WTC11 (cell line): ENCODE measurements around the gene PPP2R5A. TPM values are rescaled to one million over a fixed set of nuclear protein-coding genes. Genes with fewer than 3 reads are reported as not detected.

Experiments
- ATAC-seq: fragments of 200-7000 bp; cut with Tn5 transposase; 2 replicates; pipeline ENCODE4 v1.10.0; 2021; ENCODE audit warnings: mild to moderate bottlenecking, moderate library complexity
- CTCF ChIA-PET: fragments of 300-600 bp; sonication (Branson Sonifier 250); formaldehyde crosslinking; loops from one replicate; lab custom pipeline; 2021; ENCODE audit warnings: antibody characterized with exemption; lab: Charles Lee
- POLR2A ChIA-PET: fragments of 350-600 bp; sonication (Branson Sonifier 250); formaldehyde crosslinking; loops from one replicate; lab custom pipeline; 2021; ENCODE audit warnings: antibody characterized with exemption; lab: Charles Lee
- DNase-seq: peaks from one replicate; pipeline ENCODE4 v3.0.0; 2021; ENCODE audit warnings: low spot score
- H3K27ac Mint-ChIP-seq: 2 replicates; pipeline ENCODE4 v1.8.0; 2021; ENCODE audit warnings: mixed read lengths
- H3K27me3 Mint-ChIP-seq: 2 replicates; pipeline ENCODE4 v1.8.0; 2021; ENCODE audit warnings: low read depth, mild to moderate bottlenecking, moderate library complexity, mixed read lengths
- H3K36me3 Mint-ChIP-seq: 2 replicates; pipeline ENCODE4 v1.8.0; 2021; ENCODE audit warnings: mixed read lengths
- H3K4me1 Mint-ChIP-seq: 2 replicates; pipeline ENCODE4 v1.8.0; 2022; ENCODE audit warnings: mixed read lengths
- H3K4me3 Mint-ChIP-seq: 2 replicates; pipeline ENCODE4 v1.8.0; 2021; ENCODE audit warnings: mild to moderate bottlenecking, moderate library complexity, mixed read lengths
- H3K9me3 Mint-ChIP-seq: 2 replicates; pipeline ENCODE4 v1.8.0; 2021; ENCODE audit warnings: mixed read lengths
- ESRRA ChIP-seq: sonication (generic); formaldehyde crosslinking; IDR thresholded peaks from 2 replicates; pipeline ENCODE4 v1.8.1; 2022; ENCODE audit warnings: mild to moderate bottlenecking, missing genetic modification reagents, borderline replicate concordance
- GRHL2 ChIP-seq: fragments of 250-450 bp; sonication (Bioruptor Pico); IDR thresholded peaks from 2 replicates; pipeline ENCODE4 v1.8.0; 2022; ENCODE audit warnings: mild to moderate bottlenecking, moderate library complexity; ENCODE audit not compliant: insufficient replicate concordance, severe bottlenecking
- JAZF1 ChIP-seq: fragments of 250-450 bp; sonication (Bioruptor Pico); IDR thresholded peaks from 2 replicates; pipeline ENCODE4 v1.9.0; 2021; ENCODE audit warnings: moderate library complexity, mild to moderate bottlenecking, inconsistent platforms
- MYBL2 ChIP-seq: sonication (generic); formaldehyde crosslinking; IDR thresholded peaks from 2 replicates; pipeline ENCODE4 v1.8.1; 2023; ENCODE audit warnings: mild to moderate bottlenecking, moderate library complexity, missing genetic modification reagents
- NFYB ChIP-seq: sonication (generic); formaldehyde crosslinking; conservative IDR thresholded peaks from 2 replicates; pipeline ENCODE4 v1.8.0; 2022; ENCODE audit warnings: low read depth, missing genetic modification reagents
- SOX15 ChIP-seq: fragments of 250-450 bp; sonication (Bioruptor Pico); IDR thresholded peaks from 2 replicates; pipeline ENCODE4 v1.9.0; 2021; ENCODE audit warnings: mild to moderate bottlenecking
- TCF7 ChIP-seq: sonication (generic); formaldehyde crosslinking; IDR thresholded peaks from 2 replicates; pipeline ENCODE4 v1.8.0; 2022; ENCODE audit warnings: mild to moderate bottlenecking, low read depth, missing genetic modification reagents, moderate library complexity
- ZNF121 ChIP-seq: sonication (generic); formaldehyde crosslinking; IDR thresholded peaks from 2 replicates; pipeline ENCODE4 v1.8.0; 2023; ENCODE audit warnings: missing genetic modification reagents
- ZNF263 ChIP-seq: sonication (generic); formaldehyde crosslinking; IDR thresholded peaks from 2 replicates; pipeline ENCODE4 v1.8.1; 2022; ENCODE audit warnings: low read depth, mild to moderate bottlenecking, moderate library complexity, missing genetic modification reagents
- total RNA-seq: library from RNA; stranded (reverse); gene quantifications from 3 replicates; pipeline ENCODE4 v1.2.3, GENCODE V29; 2021
- TF ChIP-seq, protein P1 (sequence below): sonication (generic); formaldehyde crosslinking; IDR thresholded peaks from 2 replicates; pipeline ENCODE4 v1.8.1; 2022; ENCODE audit warnings: missing genetic modification reagents, borderline replicate concordance
- TF ChIP-seq, protein P2 (sequence below): sonication (generic); formaldehyde crosslinking; IDR thresholded peaks from 2 replicates; pipeline ENCODE4 v1.8.1; 2022; ENCODE audit warnings: low read depth, mild to moderate bottlenecking, moderate library complexity, missing genetic modification reagents, borderline replicate concordance
- TF ChIP-seq, protein P3 (sequence below): fragments of 250-450 bp; sonication (Bioruptor Pico); IDR thresholded peaks from 2 replicates; pipeline ENCODE4 v1.9.0; 2021; ENCODE audit warnings: mild to moderate bottlenecking
- TF ChIP-seq, protein P4 (sequence below): sonication (generic); formaldehyde crosslinking; IDR thresholded peaks from 2 replicates; pipeline ENCODE4 v1.8.1; 2022; ENCODE audit warnings: low read depth, missing genetic modification reagents, borderline replicate concordance
- TF ChIP-seq, protein P5 (sequence below): fragments of 250-450 bp; sonication (Bioruptor Pico); IDR thresholded peaks from 2 replicates; pipeline ENCODE4 v2.1.2; 2022; ENCODE audit warnings: mild to moderate bottlenecking, moderate library complexity
- TF ChIP-seq, protein P6 (sequence below): sonication (generic); formaldehyde crosslinking; IDR thresholded peaks from 2 replicates; pipeline ENCODE4 v1.8.0; 2022; ENCODE audit warnings: mild to moderate bottlenecking, missing genetic modification reagents
- TF ChIP-seq, protein P7 (sequence below): sonication (generic); formaldehyde crosslinking; conservative IDR thresholded peaks from 2 replicates; pipeline ENCODE4 v1.8.1; 2022; ENCODE audit warnings: mild to moderate bottlenecking, missing genetic modification reagents
- TF ChIP-seq, protein P8 (sequence below): sonication (generic); formaldehyde crosslinking; IDR thresholded peaks from 2 replicates; pipeline ENCODE4 v1.8.0; 2023; ENCODE audit warnings: mild to moderate bottlenecking, missing genetic modification reagents
- TF ChIP-seq, protein P9 (sequence below): sonication (generic); formaldehyde crosslinking; IDR thresholded peaks from 2 replicates; pipeline ENCODE4 v1.8.1; 2023; ENCODE audit warnings: mild to moderate bottlenecking, missing genetic modification reagents, moderate library complexity
- TF ChIP-seq, protein P10 (sequence below): sonication (generic); formaldehyde crosslinking; IDR thresholded peaks from 2 replicates; pipeline ENCODE4 v1.8.0; 2023; ENCODE audit warnings: missing genetic modification reagents
- TF ChIP-seq, protein P11 (sequence below): sonication (generic); formaldehyde crosslinking; IDR thresholded peaks from 2 replicates; pipeline ENCODE4 v1.8.1; 2022; ENCODE audit warnings: mild to moderate bottlenecking, moderate library complexity, missing genetic modification reagents

PPP2R5A gene
- total RNA-seq, 1 experiment from 2014 or later: 35.9 TPM

DNA sequence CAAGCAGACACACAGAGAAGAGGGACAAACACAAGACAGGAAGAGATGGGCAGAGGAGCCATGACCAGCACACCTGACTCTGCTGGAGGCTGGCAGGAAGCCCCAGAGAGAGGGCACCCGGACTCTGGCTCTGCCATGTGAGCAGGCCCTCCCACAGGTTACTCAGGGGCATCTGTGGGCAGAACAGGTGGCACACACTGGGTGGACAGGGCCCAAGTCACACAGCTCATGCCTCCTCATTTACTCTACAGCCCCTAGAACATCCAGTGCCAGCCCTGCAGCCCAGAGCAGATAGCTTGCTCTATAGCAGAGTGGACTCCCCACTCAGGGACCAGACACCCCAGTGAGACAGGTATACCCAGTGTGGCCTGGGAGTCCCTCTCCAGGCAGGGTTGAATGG lies 100.8 kb downstream of the PPP2R5A start:
- no peak for DNase-seq
- no peak overlapping the region; the same call in 1 of the 2 replicates for H3K27ac Mint-ChIP-seq
- H3K9me3 Mint-ChIP-seq: peaks cover 16% of the 10 kb centered on the region
- POLR2A ChIA-PET: no interaction called here
- no peak for ATAC-seq
- peaks cover 67% of the 10 kb centered on the region for H3K36me3 Mint-ChIP-seq
- peaks cover 3% of the 10 kb centered on the region; the same call in 1 of the 2 replicates for H3K4me1 Mint-ChIP-seq
- TF ChIP-seq, protein P1, sequence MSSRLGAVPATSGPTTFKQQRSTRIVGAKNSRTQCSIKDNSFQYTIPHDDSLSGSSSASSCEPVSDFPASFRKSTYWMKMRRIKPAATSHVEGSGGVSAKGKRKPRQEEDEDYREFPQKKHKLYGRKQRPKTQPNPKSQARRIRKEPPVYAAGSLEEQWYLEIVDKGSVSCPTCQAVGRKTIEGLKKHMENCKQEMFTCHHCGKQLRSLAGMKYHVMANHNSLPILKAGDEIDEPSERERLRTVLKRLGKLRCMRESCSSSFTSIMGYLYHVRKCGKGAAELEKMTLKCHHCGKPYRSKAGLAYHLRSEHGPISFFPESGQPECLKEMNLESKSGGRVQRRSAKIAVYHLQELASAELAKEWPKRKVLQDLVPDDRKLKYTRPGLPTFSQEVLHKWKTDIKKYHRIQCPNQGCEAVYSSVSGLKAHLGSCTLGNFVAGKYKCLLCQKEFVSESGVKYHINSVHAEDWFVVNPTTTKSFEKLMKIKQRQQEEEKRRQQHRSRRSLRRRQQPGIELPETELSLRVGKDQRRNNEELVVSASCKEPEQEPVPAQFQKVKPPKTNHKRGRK: no peak
- TF ChIP-seq, protein P2, sequence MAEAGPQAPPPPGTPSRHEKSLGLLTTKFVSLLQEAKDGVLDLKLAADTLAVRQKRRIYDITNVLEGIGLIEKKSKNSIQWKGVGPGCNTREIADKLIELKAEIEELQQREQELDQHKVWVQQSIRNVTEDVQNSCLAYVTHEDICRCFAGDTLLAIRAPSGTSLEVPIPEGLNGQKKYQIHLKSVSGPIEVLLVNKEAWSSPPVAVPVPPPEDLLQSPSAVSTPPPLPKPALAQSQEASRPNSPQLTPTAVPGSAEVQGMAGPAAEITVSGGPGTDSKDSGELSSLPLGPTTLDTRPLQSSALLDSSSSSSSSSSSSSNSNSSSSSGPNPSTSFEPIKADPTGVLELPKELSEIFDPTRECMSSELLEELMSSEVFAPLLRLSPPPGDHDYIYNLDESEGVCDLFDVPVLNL (CRISPR knock-in tag): no peak
- TF ChIP-seq, protein P3, sequence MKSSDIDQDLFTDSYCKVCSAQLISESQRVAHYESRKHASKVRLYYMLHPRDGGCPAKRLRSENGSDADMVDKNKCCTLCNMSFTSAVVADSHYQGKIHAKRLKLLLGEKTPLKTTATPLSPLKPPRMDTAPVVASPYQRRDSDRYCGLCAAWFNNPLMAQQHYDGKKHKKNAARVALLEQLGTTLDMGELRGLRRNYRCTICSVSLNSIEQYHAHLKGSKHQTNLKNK (CRISPR knock-in tag): no peak
- TF ChIP-seq ESRRA (CRISPR knock-in tag): no peak
- TF ChIP-seq SOX15: no peak
- TF ChIP-seq, protein P4, sequence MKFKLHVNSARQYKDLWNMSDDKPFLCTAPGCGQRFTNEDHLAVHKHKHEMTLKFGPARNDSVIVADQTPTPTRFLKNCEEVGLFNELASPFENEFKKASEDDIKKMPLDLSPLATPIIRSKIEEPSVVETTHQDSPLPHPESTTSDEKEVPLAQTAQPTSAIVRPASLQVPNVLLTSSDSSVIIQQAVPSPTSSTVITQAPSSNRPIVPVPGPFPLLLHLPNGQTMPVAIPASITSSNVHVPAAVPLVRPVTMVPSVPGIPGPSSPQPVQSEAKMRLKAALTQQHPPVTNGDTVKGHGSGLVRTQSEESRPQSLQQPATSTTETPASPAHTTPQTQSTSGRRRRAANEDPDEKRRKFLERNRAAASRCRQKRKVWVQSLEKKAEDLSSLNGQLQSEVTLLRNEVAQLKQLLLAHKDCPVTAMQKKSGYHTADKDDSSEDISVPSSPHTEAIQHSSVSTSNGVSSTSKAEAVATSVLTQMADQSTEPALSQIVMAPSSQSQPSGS (CRISPR knock-in tag): no peak
- TF ChIP-seq, protein P5, sequence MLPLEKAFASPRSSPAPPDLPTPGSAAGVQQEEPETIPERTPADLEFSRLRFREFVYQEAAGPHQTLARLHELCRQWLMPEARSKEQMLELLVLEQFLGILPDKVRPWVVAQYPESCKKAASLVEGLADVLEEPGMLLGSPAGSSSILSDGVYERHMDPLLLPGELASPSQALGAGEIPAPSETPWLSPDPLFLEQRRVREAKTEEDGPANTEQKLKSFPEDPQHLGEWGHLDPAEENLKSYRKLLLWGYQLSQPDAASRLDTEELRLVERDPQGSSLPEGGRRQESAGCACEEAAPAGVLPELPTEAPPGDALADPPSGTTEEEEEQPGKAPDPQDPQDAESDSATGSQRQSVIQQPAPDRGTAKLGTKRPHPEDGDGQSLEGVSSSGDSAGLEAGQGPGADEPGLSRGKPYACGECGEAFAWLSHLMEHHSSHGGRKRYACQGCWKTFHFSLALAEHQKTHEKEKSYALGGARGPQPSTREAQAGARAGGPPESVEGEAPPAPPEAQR (CRISPR knock-in tag): no peak
- TF ChIP-seq, protein P6, sequence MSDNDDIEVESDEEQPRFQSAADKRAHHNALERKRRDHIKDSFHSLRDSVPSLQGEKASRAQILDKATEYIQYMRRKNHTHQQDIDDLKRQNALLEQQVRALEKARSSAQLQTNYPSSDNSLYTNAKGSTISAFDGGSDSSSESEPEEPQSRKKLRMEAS (CRISPR knock-in tag): no peak
- no peak for TF ChIP-seq MYBL2
- TF ChIP-seq, protein P7, sequence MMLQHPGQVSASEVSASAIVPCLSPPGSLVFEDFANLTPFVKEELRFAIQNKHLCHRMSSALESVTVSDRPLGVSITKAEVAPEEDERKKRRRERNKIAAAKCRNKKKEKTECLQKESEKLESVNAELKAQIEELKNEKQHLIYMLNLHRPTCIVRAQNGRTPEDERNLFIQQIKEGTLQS (CRISPR knock-in tag): no peak
- TF ChIP-seq TCF7 (CRISPR knock-in tag): no peak
- TF ChIP-seq, protein P8, sequence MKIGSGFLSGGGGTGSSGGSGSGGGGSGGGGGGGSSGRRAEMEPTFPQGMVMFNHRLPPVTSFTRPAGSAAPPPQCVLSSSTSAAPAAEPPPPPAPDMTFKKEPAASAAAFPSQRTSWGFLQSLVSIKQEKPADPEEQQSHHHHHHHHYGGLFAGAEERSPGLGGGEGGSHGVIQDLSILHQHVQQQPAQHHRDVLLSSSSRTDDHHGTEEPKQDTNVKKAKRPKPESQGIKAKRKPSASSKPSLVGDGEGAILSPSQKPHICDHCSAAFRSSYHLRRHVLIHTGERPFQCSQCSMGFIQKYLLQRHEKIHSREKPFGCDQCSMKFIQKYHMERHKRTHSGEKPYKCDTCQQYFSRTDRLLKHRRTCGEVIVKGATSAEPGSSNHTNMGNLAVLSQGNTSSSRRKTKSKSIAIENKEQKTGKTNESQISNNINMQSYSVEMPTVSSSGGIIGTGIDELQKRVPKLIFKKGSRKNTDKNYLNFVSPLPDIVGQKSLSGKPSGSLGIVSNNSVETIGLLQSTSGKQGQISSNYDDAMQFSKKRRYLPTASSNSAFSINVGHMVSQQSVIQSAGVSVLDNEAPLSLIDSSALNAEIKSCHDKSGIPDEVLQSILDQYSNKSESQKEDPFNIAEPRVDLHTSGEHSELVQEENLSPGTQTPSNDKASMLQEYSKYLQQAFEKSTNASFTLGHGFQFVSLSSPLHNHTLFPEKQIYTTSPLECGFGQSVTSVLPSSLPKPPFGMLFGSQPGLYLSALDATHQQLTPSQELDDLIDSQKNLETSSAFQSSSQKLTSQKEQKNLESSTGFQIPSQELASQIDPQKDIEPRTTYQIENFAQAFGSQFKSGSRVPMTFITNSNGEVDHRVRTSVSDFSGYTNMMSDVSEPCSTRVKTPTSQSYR (CRISPR knock-in tag): no peak
- TF ChIP-seq, all 79 proteins: peak for 0
- CTCF ChIA-PET: interaction anchor here (1.1 kb wide), 1 partner anchor 70 kb away, joined by 3 read pairs; no protein-coding TSS in a partner anchor
- H3K4me3 Mint-ChIP-seq: no peak overlapping the region
- no peaks in the 10 kb centered on the region for H3K27me3 Mint-ChIP-seq

DNA sequence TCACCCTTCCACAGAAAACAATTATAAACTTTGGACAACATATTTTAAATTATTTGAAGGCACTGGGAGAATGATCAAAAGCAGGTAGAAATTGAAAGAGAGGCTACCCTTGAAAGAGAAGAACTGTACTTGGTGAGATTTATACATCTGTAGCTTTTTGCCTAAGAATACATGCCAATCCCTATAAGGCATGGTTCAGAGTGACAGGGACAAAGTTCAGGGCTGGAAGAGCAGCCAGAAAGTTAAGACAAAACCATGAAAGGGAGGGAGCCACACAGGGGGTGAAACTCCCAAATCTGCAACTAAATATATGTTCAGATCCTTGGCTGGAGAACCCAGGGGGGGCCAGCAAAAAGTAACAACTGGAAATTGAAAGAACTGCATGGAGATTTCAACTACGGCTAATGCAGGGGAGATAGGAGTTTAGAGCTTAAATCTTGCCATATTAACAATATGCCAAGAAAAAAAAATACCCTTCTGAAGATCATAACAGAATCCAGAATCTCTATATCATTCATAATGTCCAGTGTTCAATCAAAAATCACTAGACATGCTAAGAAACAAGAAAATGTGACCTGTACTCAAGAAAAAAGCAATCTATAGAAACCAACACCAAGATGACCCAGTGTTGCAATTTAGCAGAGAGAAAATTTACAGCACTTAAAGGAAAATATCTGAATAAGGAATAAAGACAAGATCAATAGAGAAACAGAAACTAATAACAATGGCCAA lies 103.9 kb downstream of the PPP2R5A start:
- no peak for DNase-seq
- no peak overlapping the region for H3K27ac Mint-ChIP-seq
- POLR2A ChIA-PET: no interaction called here
- TF ChIP-seq ZNF121 (CRISPR knock-in tag): no peak
- TF ChIP-seq, protein P9, sequence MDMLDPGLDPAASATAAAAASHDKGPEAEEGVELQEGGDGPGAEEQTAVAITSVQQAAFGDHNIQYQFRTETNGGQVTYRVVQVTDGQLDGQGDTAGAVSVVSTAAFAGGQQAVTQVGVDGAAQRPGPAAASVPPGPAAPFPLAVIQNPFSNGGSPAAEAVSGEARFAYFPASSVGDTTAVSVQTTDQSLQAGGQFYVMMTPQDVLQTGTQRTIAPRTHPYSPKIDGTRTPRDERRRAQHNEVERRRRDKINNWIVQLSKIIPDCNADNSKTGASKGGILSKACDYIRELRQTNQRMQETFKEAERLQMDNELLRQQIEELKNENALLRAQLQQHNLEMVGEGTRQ (CRISPR knock-in tag): no peak
- no peak for TF ChIP-seq JAZF1
- TF ChIP-seq NFYB (CRISPR knock-in tag): no peak
- TF ChIP-seq, protein P10, sequence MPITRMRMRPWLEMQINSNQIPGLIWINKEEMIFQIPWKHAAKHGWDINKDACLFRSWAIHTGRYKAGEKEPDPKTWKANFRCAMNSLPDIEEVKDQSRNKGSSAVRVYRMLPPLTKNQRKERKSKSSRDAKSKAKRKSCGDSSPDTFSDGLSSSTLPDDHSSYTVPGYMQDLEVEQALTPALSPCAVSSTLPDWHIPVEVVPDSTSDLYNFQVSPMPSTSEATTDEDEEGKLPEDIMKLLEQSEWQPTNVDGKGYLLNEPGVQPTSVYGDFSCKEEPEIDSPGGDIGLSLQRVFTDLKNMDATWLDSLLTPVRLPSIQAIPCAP: no peak
- TF ChIP-seq ZNF263 (CRISPR knock-in tag): no peak
- no peak for TF ChIP-seq GRHL2 (CRISPR knock-in tag)
- TF ChIP-seq, protein P11, sequence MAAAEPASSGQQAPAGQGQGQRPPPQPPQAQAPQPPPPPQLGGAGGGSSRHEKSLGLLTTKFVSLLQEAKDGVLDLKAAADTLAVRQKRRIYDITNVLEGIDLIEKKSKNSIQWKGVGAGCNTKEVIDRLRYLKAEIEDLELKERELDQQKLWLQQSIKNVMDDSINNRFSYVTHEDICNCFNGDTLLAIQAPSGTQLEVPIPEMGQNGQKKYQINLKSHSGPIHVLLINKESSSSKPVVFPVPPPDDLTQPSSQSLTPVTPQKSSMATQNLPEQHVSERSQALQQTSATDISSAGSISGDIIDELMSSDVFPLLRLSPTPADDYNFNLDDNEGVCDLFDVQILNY (CRISPR knock-in tag): no peak

More for the DNA sequence above, 103.9 kb downstream of the PPP2R5A start:
- ATAC-seq: no peak
- Mint-ChIP-seq H3K4me3 (no peak overlapping the region), H3K4me1 (no peaks in the 10 kb centered on the region), H3K9me3 (peaks cover 39% of the 10 kb centered on the region), H3K36me3 (peaks cover 84% of the 10 kb centered on the region), H3K27me3 (no peaks in the 10 kb centered on the region)
- CTCF ChIA-PET: no interaction called here
